Inferior parietal cortex (tissue), 1 donor: ENCODE results near the gene ISG20.

Experiments used
- DNase-seq: peaks from one replicate; pipeline ENCODE4 v3.0.0-alpha.2; 2016; ENCODE audit errors: extremely low spot score

The ISG20 gene

DNA sequence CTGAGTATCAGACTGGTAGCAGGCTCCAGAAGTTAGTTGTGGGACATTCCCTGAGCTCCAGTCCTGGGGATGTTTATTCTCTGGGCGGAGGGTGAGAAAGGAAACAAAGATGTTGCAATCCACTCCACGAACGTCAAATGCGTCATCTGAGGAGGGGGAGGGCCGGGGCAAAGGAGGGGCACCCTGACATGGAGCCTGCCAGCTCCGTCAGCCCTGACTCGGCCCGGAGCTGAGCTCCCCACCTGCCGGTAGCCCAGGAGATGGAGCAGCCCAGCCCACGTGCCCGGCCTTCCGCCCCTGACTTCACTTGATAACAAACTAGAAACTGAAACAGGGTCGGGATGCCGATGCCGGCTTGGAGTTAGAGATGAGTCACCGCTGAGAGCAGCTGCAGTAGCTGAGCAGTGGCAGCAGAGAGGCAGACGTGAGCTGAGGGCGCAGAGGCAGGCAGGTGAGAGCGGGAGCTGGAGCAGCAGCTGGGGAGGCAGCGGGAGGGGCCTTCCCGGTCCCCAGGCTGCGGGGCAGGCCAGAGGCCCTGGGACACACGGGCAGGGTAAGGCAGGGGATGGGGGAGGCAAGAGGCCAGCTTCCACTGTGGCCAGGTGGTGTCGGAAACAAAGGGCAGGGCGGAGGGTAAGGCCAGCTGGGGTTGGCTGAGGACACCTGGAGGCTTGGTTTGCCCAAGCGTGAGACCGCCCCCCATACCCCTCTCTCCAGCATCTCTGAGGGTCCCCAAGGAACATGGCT is at the start of gene ISG20:
TSS of gene ISG20 (plus strand) at position 391 of the 747 bp plus-strand sequence. CDS start at position 742, 351 bp downstream.
- DNase-seq: peak; percentile 74

DNA sequence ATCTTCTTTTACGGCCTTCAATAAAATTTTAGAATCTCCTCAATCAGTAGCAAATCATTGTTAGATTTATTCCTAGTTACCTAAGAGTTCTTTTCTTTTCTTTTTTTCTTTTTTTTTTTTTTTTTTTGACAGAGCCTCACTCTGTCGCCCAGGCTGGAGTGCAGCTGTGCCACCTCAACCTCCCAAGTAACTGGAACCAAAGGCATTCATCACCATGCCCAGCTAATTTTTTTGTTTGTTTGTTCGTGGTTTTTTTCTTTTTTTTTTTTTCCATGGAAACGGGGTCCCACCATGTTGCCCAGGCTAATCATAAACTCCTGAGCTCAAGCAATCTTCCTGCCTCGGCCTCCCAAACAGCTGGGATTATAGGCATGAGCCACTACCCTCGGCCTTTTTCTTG is 48.1 kb upstream of the ISG20 start:
- DNase-seq: no peak

GRCh38 chr15:88591384-88591783 is 47.4 kb upstream of the ISG20 start:
- DNase-seq: no peak

- DNase-seq: no peak
Measured at GRCh38 chr15:88603885-88604284, 34.9 kb upstream of the ISG20 start.

- no peak for DNase-seq
Measured at GRCh38 chr15:88604381-88605188, 34.2 kb upstream of the ISG20 start.

GRCh38 chr15:88605189-88606069 is 33.4 kb upstream of the ISG20 start:
- no peak for DNase-seq

DNA sequence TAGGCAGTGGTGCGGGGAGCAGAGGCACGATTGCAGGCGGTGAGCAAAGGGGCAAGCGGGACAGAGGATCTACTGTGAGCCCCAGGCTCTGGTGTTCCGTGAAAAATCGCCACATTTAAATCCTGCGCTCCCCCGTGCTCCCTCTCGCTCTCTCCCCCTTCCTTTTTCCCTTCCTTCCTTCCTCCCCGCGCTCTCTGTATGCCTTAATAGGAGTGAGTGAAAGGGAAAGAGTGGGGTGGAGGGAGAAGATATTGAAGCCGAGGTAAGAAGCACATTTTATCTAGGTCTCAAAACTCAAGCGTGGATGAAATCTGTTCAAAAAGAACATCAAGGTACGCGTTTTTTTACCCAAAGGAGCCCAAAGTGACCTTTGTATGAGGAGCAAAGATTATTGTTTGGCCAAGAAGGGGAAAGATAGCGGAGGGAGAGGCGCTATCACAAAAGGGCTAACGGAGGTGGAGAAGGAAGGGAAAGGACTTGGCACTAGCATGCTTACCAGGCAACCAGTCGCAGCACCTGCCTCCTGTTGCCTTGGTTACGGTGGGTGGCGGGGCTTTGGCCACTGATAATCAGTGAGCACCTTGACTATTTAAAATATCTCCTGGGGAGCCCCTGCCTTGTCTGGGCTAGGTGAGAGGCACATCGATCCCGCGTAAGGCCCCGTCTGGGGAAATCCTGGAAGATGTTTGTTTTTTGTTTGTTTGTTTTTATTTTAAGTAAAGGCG is 32.6 kb upstream of the ISG20 start:
- DNase-seq: no peak

DNA sequence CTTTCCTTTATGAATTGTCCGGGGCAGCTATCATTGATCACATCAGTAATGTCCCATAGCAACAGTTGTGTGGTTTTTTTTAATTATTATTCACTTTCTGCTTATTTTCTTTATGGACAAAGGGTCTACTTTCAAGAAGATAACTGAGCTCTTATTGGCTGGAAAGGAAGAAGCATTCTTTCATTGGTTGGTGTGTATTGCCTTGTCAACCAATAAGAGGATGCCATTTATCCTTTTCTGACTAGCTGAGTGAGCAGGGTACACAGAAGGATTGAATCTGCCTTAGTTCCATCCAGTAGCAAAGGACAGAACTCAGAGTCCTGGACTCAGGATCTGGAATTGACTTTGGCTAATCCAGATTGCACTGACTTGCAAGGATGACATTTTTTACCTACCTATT is 30.9 kb upstream of the ISG20 start:
- no peak for DNase-seq

DNA sequence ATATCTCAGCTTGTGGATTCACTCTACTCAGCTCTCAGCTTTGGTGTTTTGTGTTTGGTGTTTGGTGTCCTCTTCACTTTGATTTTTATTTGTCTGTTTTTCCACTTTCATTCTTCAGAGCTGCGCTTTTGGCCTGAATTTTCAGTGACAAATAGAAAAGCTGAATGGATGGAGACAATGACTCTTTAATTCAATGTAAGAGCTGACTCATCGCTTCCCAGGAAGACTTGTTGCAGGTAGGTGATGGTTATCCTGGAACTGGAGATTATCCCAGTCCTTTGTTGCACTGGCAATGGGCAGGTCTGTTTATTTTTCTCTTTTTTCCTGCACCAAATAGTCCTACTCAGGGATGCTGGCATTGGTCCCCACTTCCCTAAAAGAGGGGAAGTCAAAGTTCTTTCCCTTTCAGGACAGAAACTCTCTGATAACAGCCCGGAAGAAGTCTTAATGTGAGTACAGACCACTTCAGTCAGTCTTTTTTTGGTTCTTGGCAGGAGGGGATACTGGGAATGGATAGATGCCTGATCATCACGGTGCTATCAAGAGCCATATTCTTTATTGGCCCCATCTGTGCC is 30.1 kb upstream of the ISG20 start:
- no peak for DNase-seq

DNA sequence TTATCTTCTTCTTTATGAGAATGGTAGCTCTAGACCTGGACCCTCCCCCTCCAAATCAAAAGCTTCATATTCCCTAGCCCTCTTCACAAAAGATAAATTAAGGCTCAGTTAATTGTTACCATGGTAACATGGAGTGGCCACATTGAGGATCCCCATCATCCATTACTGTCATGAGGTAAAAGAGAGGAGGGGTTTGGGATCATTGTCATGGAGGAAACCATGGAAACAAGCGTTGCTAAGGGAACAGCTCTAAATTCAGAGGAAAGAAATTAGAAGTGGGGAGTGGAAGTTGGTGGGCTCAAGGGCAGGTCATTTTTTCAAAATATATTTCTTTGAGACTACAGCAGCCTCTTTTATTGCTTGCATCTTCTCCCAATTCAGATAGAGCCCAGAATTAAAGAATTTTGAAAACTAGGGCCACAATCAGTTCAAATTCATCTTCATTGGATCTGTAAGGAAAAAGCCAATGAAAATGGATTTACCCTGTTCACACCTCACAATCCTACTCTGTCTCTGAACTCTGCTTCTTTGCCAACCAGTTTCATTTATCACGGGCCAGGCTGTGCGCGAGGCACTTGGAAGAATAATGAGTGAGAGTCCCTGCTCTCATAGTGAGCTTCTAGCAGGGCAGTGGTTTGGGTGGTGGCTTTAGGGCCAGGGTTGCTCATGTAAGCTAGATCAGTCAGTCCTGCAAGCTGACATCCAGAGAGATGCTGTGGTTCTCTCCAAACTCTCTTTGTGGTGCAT is 29.3 kb upstream of the ISG20 start:
- DNase-seq: no peak

- DNase-seq: no peak
Measured at GRCh38 chr15:88610701-88611231, 28.1 kb upstream of the ISG20 start.

GRCh38 chr15:88612186-88612796 is 26.5 kb upstream of the ISG20 start:
- no peak for DNase-seq

- DNase-seq: no peak
Measured at GRCh38 chr15:88613074-88613944, 25.5 kb upstream of the ISG20 start.

- DNase-seq: no peak
Measured at GRCh38 chr15:88615303-88616107, 23.3 kb upstream of the ISG20 start.

DNA sequence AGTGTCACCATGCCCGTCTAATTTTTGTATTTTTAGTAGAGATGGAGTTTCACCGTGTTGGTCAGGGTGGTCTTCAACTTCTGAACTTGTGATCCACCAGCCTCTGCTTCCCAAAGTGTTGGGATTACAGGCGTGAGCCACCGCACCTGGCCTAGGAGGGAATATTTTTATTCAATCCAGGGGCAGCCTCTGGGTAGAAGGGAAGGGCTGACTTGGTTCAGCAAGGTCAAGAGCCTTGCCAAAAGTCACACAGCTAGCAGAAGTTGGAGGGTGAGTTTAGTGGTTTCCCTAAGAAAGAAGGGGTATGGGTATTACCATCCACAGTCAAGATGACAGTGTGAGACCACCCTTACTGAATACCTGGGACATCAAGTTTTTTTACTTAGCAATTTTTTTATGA is 22.6 kb upstream of the ISG20 start:
- no peak for DNase-seq

GRCh38 chr15:88617031-88617722 is 21.6 kb upstream of the ISG20 start:
- no peak for DNase-seq

DNA sequence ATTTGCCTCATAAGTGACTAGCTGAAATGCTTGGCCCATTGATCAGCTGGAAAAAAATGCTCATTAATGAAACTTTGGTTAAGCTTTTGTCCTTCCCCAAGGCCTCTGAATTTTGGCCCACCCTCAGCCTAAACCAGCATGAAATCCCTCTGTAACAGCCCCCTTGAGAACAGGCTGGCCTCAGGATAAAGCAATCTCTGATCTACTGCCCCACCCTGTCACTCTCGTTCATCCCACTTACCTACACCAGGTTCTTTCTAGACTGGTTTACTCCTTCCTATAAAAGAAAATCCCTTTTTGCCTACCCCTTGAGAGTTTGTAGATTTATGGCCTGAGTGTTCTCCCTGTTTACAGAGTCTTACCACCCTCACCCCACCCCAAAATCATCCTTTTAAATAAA is 21.0 kb upstream of the ISG20 start:
- DNase-seq: no peak
